Prostate gland (tissue), 2 donors: ENCODE measurements around the gene HSH2D.

Source experiments
- POLR2A ChIP-seq: fragments of 450-650 bp; IDR thresholded peaks from one replicate; pipeline ENCODE4 v1.6.1; 2016; ENCODE audit warnings: antibody characterized with exemption, mild to moderate bottlenecking
- TF ChIP-seq, protein P1 (sequence below), 4 experiments: fragments of 200-600 bp in 2 of 4; fragments of 450-650 bp in 2 of 4; sonication (generic) in 2 of 4; IDR thresholded peaks; 1 replicate in 3 of 4; 2 replicates in 1 of 4; pipeline ENCODE4 v1.5.1; 2016 to 2019; ENCODE audit warnings: antibody characterized with exemption in 4 of 4, mild to moderate bottlenecking in 2 of 4, moderate library complexity in 2 of 4

DNA sequence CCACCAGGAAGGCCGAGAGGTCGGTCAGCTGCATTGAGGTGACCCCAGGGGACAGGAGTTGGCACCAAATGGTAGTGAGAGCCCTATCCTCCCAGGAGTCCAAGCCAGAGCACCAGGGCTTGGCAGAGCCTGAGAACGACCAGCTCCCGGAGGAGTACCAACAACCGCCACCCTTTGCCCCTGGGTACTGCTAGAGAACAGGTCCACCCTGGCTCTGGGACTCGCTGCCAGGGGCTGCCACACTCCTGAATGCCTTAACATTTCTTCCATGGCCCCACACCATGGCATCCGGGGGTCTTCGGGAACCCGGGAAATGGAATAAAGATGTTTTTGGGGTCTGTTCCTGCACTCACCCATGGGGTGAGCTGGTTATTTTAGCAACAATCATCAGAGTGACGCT, 14.1 kb downstream of the HSH2D start:
- TF ChIP-seq, protein P1, sequence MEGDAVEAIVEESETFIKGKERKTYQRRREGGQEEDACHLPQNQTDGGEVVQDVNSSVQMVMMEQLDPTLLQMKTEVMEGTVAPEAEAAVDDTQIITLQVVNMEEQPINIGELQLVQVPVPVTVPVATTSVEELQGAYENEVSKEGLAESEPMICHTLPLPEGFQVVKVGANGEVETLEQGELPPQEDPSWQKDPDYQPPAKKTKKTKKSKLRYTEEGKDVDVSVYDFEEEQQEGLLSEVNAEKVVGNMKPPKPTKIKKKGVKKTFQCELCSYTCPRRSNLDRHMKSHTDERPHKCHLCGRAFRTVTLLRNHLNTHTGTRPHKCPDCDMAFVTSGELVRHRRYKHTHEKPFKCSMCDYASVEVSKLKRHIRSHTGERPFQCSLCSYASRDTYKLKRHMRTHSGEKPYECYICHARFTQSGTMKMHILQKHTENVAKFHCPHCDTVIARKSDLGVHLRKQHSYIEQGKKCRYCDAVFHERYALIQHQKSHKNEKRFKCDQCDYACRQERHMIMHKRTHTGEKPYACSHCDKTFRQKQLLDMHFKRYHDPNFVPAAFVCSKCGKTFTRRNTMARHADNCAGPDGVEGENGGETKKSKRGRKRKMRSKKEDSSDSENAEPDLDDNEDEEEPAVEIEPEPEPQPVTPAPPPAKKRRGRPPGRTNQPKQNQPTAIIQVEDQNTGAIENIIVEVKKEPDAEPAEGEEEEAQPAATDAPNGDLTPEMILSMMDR (IDR thresholded peaks at IDR 0.05): no peak
- no peak for TF ChIP-seq POLR2A
